Smooth muscle cell of the coronary artery (primary cell): ENCODE results near the gene SPAG16. TPM values are rescaled to one million over a fixed set of nuclear protein-coding genes. Genes with fewer than 3 reads are reported as not detected.

Experiments used
- total RNA-seq: library from RNA; depleted of rRNA; stranded (reverse); fragments of >200 nt; gene quantifications from 2 replicates; pipeline ENCODE4 v1.2.3, GENCODE V29; 2014; ENCODE audit warnings: low replicate concordance

Gene SPAG16
- total RNA-seq: 19.1 and 36.5 TPM in 2 replicates

DNA sequence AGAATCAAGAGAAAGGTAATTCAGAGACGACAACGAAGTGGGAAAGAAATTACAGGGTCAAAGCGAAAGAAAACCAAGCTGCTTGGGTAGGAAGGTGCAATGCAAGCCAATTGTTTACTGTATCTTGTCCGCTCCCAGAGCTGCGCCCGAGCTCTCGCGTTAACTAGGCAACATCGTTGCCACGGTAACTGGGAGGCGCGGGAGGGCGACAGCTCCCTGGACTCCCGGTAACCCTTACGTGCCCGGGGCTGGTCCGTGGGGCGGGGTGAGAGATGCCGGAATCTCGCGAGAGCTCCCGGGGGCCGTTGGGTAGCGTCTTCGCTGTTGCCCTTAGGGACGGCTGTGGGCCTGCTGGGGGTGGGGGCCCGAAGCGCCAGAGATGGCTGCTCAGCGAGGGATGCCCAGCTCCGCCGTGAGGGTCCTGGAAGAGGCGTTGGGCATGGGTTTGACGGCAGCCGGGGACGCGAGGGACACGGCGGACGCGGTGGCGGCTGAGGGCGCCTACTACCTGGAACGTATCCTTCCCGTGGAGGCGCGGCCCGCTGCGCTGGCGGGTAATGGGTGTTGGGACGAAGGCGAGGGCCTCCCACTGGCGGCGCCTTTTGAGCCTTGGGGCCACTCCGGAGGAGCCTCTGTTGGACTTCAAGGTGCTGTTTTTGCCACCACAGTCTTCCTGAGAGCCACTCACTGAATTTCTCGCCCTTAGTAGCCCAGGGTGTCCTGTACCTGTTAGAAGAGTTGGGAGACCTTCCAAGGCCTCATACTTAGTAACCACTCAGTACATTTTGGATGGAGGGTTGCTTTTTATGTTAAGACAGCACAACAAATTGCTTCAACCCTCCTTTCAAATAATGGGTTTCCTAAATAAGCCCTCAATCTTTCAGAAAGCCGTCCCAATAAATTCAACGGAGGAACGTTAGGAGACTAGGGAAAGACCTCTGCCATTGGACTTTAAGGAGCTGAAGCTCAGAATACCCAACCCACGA, at the start of gene SPAG16:
TSS of gene SPAG16 (plus strand) at position 360 of the 986 bp plus-strand sequence.

DNA sequence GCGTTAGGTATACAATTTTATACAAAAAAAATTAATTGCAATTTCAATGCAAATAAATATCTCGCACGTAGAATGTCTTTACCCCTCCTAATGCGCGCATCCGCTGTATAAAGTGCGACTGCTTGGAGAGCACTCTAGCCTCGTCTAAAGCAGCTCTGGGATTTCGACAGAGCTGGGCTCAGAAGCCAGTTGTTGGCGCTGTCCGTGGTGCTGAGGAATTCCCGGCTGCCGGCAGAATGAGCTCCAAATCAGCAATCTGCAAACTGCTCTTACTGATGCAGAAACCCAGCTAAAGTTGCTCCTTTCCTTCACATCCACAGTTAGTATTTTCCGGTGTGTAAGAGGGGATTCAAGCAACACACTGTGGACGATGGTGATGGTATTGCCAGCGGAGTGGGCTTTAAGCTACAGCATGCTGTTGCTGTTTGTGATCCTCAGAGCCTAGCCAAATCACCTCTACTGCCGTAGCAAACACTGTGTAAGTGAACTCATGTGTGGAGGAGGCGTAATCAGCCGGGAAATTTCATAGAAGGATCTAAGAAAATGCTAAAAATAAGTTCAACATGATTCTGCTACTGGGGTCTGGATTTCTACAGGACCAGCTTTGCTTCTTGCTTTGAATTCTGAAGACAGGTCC, 1126.8 kb downstream of the SPAG16 start, which contains the start of gene VWC2L:
TSS of gene VWC2L (plus strand) at position 137 of the 637 bp plus-strand sequence. CDS start 3,140 bp downstream, outside the sequence.

Other genes starting within 250 kb of the SPAG16 start
- gene IKZF2, start 132.9 kb upstream of the SPAG16 start, total RNA-seq: 7.6 and 10.8 TPM in 2 replicates